NCI-H446 treated with DMSO at 0.1 percent for 48 hours (cell line): ENCODE measurements around the gene TBC1D16.
"Not testable (repeated sequence)": the region's sequence is repeated elsewhere in the genome, so short reads cannot be mapped to it uniquely, and the experiment has no call there.

ENCODE experiments used
- DNase-seq: peaks from one replicate; lab custom pipeline; 2025; lab: John Stamatoyannopoulos, UW

TBC1D16 gene

DNA sequence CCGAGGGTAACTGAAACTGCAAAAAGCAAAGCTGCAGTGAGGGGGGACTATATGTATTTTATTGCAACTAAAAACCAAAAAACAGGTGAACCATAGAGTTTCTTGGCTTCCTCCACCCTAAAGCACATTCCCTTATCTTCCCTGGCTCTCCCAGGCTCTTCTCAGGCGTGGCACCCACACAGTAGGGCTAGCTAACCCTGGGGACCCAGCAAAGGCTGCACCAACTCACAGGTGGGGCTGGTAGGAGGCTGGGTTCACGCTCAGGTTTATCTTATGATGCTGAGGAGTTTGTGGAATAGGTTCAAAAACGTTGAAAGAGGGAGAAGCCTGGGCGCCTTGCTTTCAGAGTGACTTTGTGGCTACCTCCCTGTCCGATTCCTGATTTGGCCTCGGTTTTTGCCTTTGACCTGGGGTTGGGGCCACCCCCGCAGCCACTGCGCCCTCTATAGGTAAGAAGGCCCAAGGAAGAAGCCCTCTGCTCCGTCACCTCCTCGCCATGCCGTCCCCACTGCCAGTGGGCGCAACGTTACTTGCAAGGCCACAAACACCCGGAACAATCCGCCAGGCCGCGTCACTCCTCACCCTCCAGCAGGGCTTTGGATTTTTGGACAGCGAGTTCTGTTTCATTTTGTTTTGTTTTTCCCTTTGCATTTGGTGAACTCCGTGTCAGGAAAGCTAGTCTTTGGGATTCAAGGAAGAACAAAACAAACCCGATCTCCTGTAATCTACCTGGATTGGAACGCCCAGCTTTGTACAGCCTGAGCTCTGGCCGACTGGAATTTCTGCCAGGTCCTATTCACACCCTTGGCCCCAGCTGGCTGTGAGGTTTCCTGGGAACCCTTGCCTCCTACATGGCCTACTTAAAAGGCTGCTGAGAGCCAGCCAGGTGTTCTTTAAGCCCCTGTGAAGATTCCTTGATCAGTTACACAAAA, 60.8 kb downstream of the TBC1D16 start:
- no peak for DNase-seq

DNA sequence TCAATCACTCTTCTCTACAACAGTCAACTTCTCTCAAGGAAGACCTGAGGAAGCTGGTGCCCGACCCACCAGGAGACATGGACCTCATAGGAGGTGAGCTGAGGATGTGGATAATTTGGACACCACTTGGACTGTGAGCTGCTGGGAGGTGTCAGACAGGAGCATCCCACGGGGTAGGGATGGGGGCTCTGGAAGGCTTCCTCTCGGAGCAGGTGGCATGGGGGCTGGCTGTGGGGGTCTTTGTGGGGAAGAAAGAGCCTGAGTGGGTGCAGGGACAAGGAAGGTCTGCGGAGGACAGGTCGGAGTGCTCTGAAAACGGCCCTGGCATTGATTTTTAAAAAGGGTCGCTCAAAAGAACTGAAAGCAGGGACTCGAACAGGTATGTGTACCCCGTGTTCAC, 64.0 kb downstream of the TBC1D16 start:
- DNase-seq, result no peak

DNA sequence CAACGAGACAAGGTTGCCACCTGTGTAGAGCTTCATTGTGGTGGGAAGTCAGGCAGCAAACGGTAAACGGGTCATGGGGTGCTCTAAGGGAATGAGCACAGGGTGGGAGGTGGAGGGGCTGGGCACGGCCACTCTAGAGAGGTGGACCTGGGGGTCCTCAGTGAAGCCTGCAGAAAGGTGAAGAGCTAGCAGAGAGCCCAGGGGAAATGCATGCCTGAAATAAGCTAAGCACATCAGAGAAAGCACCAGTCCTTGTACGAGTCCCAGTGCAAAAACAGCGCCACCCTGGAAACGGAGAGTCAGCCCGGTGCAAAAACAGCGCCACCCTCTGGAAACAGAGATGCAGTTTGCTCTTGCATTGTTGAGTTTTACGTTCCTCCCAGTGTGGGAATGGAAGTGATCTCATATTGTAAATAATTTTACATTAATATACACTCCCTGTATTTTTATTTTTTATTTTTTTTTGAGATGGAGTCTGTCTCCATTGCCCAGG, 65.0 kb downstream of the TBC1D16 start:
- no peak for DNase-seq

DNA sequence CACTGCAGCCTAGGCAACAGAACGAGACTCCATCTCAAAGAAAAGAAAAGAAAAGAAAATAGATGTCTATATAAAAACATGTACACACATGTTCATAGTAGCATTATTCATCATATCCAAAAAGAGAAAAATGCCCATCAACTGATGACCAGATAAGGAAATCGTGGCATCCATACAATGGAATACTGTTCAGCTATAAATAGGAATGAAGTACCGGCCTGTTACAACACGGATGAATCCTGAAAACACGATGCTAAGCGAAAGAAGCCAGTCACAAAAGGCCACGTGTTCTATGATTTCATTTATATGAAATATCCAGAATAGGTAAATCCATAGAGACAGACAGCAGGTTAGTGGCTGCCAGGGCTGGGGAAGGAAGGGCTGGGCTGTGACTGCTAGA, 65.8 kb downstream of the TBC1D16 start:
- no peak for DNase-seq

DNA sequence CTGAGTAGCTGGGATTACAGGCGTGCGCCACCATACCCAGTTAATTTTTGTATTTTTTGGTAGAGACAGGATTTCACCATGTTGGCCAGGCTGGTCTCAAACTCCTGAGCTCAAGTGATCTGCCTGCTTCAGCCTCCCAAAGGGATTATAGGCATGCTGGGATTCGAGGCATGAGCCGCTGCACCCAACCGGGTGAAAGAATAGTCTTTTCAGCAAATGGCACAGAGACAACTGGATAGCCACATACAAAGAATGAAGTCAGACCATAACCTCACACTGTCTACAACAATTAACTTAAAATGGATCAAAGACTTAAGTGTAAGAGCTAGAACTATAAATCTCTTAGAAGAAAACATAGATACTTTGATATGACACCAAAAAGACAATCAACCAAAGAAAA, 67.6 kb downstream of the TBC1D16 start:
- no peak for DNase-seq

DNA sequence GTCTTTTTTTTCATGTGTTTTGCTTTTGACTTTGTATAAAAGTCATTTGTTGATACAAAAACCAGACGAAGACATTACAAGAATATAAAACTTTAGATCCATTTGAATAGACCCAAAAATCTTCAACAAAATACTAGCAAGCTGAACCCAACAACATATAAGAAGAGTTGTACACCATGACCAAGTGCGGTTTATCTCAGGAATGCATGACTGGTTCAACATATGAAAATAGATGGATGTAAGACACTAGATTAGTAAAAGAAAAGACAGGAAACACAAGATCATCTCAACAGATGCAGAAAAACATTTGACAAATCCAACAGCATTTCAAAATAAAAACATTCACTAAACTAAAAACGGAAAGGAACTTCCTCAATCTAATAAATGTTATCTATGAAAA, 69.0 kb downstream of the TBC1D16 start:
- no peak for DNase-seq

DNA sequence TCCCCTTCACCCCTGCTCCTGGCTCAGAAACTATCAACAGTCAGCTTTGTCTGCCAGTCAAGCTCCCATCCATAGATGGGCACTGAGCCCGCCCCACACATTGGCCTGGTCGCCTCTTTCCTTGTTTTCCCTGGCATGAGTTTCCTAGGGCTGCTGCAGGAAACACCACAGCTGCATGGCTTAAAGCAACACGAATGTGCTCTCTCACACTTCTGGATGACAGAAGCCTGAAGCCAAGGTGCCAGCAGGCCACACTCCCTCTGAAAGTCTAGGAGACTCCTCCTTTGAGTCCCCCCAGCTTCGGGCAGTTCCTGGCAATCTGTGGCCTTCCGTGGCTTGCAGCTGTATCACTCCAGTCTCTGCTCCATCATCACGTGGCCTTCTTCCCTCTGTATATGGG, 69.9 kb downstream of the TBC1D16 start:
- DNase-seq, result no peak

DNA sequence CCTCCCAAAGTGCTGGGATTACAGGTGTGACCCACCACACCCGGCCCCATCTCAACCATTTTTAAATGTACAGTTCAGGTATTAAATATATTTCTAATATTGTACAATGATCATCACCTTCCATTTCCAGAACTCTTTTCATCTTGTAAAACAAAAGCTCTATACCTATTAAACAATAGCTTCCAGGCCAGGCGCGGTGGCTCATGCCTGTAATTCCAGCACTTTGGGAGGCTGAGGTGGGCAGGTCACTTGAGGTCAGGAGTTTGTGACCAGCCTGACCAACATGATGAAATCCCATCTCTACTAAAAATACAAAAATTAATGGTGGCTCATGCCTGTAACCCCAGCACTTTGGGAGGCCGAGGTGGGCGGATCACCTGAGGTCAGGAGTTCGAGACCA, 73.2 kb downstream of the TBC1D16 start:
- not testable (repeated sequence) for DNase-seq

DNA sequence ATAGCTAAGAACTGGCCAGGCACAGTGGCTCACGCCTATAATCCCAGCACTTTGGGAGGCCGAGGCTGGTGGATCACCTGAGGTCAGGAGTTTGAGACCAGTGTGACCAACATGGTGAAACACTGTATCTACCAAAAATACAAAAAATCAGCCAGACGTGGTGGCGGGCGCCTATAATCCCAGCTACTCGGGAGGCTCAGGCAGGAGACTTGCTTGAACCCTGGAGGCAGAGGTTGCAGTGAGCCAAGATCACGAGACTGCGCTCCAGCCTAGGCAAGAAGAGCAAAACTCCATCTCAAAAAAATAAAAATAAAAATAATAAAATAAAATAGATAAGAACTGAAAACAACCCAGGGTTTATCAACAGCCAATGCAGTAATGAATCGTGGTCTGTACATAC, 74.1 kb downstream of the TBC1D16 start:
- DNase-seq, result not testable (repeated sequence)

DNA sequence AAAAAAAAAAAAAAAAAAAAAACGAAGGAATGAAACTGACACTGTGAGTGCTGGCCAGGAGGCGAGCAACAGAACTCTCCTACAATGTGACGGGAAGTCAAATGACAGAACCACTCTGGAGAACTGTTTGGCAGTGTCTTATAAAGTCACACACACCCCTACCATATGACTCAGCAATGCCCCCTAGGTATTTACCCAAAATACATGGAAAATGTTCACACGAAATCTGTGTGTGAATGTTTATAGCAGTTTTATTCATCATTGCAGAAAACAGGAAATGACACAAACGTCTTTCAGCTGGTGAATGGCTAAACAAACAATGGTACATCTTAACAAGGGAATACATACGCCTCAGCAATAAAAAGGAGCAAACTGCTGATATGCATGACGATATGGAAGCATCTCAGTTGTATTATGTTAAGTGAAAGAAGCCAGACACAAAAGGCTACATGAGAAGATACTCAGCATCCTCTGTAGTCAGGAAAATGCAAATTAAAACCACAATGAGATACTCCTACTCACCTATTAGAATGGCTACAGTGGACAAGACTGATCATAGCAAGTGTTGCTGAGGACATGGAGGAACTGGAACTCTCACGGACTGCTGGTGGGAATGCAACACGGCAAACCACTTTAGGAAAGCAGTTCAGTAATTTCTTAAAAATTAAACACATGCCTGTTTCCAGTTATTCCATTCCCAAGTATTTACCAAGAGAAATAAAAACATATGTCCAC, 74.7 kb downstream of the TBC1D16 start:
- no peak for DNase-seq

DNA sequence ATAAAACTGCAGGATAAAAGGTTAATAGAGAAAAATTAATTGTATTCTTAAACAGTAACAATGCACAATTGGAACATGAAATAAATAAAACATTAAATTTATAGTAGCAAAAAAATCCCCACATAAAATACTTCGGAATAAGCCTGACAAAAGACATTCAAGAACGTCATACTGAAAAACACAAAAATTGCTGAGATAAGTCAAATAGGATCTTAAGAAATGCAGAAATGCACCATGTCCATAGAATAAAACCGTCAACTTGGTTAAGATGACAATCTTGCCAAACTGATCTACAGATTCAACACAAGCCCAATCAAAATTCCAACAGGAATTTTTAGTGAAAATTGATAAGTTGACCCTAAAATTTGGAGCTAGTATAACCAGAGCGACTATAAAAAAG, 76.6 kb downstream of the TBC1D16 start:
- no peak for DNase-seq

DNA sequence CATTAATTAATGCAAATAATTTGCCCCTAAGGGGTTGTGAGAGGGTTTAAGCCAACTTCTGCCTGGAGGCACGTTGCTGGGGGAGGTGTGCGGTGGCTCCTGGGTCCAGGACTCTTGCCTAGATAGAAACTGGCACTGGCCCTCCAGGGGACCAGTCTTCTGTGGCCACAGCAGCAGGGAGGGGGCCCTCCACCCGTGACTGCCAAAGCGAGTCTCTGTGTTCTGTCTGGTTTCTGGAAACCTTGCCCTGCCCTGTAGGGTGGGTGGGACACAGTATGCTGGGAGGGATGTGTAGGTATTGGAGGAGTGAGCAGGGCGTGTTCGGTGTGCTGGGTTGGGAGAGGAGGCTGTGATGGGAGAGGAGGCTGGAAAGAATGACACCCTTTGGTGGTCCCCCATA, 78.8 kb downstream of the TBC1D16 start:
- no peak for DNase-seq

DNA sequence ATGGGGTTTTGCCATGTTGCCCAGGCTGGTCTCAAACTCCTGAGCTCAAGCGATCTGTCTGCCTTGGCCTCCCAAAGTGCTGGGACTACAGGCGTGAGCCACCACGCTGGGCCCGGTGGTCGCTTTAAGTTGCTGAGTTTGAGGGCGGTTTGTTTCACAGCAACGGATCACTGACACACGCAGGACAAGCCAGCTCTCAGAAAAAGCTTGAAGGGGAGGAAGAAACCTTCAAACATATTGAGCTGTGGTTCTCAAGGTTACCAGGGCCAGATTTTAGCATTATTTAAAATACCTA, 79.3 kb downstream of the TBC1D16 start:
- DNase-seq, result not testable (repeated sequence)

DNA sequence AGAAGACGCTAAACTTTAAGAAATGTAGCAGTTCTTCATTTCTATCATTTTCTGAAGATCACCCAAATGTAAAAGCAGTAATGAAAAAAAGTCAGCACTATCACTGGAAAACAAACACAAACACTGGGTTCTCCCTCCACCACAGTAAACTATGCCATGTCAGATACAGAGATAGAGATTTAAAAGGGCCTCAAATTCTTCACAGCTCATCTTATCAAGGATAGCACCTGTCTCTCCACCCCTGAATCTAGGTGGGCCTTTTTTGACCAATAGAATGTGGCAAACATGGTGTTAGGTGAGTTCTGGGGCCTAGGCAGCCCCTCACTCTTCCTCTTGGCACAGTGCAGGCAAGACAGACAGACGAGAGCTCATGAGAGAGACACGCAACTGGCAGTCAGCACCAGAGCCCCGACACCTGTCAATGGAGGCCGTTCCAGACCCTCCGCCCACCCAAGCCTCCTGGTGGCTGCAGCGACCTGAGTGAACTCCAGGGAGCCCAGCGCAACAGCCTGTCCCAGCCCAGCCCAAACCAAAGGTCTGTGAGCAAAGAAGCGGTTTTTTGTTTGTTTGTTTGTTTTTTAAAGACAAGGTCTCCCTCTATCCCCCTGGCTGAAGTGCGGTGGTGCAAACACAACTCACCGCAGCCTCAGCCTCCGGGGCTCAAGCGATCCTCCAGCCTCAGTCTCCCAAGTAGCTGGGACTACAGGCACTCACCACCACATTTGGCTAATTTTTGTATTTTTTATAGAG, 79.8 kb downstream of the TBC1D16 start:
- no peak for DNase-seq

DNA sequence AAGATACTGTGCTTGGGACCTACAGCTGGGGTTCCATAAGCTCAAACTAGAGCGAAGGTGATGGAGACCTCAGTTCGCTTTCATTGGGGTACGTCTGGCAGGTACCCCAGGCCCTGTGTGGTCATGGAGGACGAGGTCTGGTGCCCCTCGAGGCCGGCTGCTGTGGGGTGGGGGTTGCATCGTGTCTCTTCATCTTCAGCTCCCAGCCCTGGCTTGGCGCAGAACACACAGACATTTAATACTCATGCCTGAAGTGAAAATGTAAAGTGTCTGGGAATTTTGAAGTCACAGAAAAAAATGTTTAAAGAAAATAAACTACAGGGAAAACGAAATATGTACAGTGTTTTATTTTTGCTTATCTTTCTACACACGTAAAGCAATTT, 80.5 kb downstream of the TBC1D16 start:
- DNase-seq, result no peak

DNA sequence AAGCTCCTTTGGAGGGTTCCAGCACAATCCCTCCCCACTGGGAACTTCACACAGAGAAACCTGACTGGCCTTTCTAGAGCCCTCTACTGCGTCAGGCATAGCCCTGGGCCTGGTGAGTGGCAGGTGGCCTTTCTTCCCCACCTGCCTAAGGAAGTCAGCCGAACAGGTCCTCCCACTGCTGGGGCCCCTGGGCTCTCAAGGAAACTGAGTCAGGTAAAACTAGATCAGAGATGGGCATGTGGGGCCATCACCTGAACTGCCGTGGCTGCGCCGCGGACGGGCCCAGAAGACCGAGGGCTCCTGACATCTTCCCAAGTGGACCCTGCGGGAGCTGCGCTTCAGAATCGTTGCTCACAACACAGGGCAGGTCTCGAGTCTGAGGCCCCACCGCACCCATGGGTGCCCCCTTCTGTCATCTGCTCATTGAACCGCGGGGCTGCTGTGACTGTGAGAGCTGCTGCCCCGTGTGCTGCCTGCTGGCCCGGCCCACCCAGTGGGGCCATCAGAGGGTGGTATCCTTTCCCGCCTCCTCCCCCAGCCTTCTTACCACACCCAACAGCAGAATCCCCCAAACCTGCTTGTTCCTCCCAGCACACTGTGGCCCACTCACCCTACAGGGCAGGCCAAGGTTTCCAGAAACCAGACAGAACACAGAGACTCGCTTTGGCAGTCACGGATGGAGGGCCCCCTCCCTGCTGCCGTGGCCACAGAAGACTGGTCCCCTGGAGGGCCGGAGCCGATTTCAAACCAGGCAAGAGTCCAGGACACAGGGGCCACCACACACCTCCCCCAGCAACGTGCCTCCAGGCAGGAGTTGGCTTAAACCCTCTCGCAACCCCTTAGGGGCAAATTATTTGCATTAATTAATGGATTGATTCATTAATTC, 81.1 kb downstream of the TBC1D16 start:
- no peak for DNase-seq

DNA sequence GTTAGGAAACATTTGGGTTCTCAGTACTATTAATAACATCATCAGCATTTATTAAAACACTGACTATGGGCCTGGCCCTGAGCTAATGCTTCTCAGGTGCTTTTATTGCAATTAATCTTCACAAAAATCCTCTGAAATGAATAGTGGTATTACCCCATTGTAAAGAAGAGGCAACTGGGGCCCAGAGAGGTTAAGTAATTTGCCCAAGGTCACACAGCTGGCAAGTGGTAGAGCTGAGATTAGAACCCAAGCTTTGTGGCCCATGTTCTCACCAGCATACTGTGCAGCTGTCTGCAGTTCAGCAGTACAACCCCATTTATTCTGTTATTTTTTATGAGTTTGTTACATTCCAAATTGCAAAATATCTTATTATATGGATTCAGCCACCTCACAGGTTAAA, 82.3 kb downstream of the TBC1D16 start:
- no peak for DNase-seq

DNA sequence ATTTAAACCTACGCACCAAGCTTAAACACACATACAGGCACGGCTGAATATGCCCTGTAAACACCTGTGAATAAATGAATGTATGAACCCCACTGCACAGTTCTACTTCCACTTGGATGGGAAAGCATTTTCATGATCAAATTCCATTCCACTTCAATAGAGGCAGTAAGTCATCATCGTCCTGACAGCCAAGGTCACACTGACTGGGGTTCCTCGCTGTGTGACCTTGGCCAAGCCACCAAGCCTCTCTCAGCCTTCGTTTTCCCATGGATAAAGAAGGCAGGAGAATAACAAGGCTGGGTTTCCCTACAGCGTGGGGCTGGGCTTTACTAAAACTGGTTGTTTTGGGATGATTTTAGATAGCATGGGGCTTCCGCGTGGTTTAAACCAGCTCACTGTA, 82.8 kb downstream of the TBC1D16 start:
- DNase-seq, result no peak

DNA sequence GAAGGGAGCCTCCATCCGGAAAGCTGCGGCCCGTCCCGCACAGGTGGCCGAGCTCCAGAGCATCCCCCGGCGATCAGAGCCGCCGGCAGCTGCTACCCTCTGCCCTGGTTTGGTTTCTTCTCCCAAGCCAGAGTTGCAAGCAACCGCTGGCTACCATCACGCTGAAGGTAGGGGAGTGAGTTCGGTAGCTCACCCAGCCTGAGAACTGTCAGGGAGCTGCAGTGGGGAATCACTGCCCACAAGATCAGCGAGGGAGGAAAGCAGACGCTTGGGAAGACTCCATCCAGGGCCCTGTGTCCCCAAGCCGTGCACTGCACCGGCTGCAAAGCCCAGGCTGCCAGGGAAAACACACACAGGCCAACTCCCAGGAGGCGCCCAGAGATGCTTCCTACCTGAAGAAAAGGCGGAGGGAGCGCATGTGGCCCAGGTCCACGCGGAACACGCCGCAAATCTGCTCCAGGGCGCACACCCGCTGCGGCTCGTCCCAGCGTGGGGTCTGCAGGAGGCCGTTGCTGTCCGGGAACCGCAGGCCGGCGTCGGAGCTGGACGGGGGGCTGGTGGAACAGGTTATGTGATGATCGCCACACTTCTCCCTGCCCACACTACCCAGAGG, 83.3 kb downstream of the TBC1D16 start:
- no peak for DNase-seq

DNA sequence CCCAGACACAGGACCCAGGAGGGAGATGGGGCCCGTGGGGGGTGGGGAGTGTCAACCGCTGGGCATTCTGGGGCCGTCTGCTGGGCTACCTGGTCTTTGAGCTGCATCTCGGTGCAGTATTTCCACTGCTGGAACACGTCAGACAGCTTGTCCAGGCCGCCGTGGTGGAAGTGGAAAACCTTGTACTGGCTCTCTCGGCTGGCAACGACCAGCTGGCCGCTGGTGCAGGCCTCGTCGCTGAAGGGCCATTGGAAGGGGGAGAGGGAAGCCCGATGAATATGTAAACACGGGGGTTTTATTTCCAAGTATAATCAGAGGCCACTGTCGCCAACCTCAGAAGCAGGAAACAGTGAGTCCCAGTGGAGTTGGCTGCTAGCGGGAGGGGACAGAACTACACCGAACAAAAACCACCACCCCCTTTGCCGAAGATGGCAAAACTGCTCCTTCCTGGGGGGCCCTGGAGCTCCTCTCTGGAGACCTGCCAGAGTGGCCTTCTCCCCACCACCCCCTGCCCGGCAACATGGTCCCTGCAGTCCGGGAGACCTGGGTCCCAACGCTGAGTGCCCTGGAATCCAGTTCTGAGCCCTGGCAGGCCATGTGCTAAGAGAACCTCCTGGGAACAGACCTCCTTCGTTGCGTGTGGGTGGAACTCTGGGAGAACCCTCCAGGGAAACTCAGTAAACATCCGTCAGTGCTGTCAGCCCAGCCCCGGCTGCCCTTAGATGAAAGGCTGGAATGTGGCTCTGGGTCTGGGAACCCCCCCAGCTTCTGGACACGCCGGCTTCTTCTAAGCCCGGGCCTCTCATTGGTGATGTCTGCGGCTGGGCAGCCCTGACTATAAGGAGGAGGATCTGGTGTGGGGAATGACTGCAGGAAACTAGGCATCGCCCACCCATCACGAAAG, 84.1 kb downstream of the TBC1D16 start:
- DNase-seq, result no peak
